HEK293 (cell line): ENCODE results near the gene SLC25A42.

Experiments
- CTCF ChIA-PET: fragments of 350-600 bp; formaldehyde crosslinking; extraction: SDS; loops from one replicate; lab custom pipeline; 2021; ENCODE audit warnings: antibody characterized with exemption; lab: Yijun Ruan, JAX
- POLR2A ChIA-PET: fragments of 300-600 bp; formaldehyde crosslinking; extraction: SDS; loops from one replicate; lab custom pipeline; 2020; ENCODE audit warnings: antibody characterized with exemption, inconsistent platforms; lab: Yijun Ruan, JAX
- H3K27ac ChIP-seq: fragments of 200-500 bp; sonication (Bioruptor generic); 2 replicates; pipeline ENCODE4 v1.5.1; 2014; ENCODE audit warnings: low read depth, low read length, control low read depth, inconsistent platforms; ENCODE audit errors: extremely low read depth
- H3K36me3 ChIP-seq, 2 experiments: fragments of 200-500 bp in 1 of 2; sonication (Bioruptor generic) in 1 of 2; 1 replicate in 1 of 2; 2 replicates in 1 of 2; pipeline ENCODE4 v1.5.1; 2014 to 2017; ENCODE audit warnings: inconsistent platforms in 2 of 2, low read length in 2 of 2; ENCODE audit not compliant: control insufficient read depth in 2 of 2, insufficient read depth in 1 of 2
- H3K4me1 ChIP-seq: fragments of 200-500 bp; sonication (Bioruptor generic); 2 replicates; pipeline ENCODE4 v1.5.1; 2014; ENCODE audit warnings: mild to moderate bottlenecking, low read length, inconsistent platforms; ENCODE audit not compliant: control insufficient read depth, insufficient read depth
- H3K4me3 ChIP-seq: 2 replicates; pipeline ENCODE4 v1.5.1; 2011; ENCODE audit warnings: low read depth, mild to moderate bottlenecking, control low read depth, low read length, moderate library complexity
- H3K9me3 ChIP-seq: fragments of 200-500 bp; sonication (Bioruptor generic); 2 replicates; pipeline ENCODE4 v1.5.1; 2014; ENCODE audit warnings: low read depth, low read length, inconsistent platforms; ENCODE audit not compliant: control insufficient read depth, insufficient read depth
- GLI4 ChIP-seq: fragments of 450-650 bp; formaldehyde crosslinking; IDR thresholded peaks from 2 replicates; pipeline ENCODE4 v1.5.1; 2016; ENCODE audit warnings: missing biosample characterization, missing genetic modification characterization
- GLIS1 ChIP-seq: fragments of 450-650 bp; formaldehyde crosslinking; IDR thresholded peaks from 2 replicates; pipeline ENCODE4 v1.5.1; 2016; ENCODE audit warnings: missing biosample characterization, missing genetic modification characterization
- OSR2 ChIP-seq: fragments of 450-650 bp; formaldehyde crosslinking; IDR thresholded peaks from 2 replicates; pipeline ENCODE4 v1.5.1; 2016; ENCODE audit warnings: missing biosample characterization, missing genetic modification characterization
- PATZ1 ChIP-seq: fragments of 450-650 bp; formaldehyde crosslinking; IDR thresholded peaks from 2 replicates; pipeline ENCODE4 v1.5.1; 2016; ENCODE audit warnings: missing biosample characterization, missing genetic modification characterization
- SP3 ChIP-seq: fragments of 450-650 bp; formaldehyde crosslinking; IDR thresholded peaks from 2 replicates; pipeline ENCODE4 v1.5.1; 2016; ENCODE audit warnings: missing biosample characterization, missing genetic modification characterization
- ZBTB21 ChIP-seq: fragments of 450-650 bp; formaldehyde crosslinking; IDR thresholded peaks from 2 replicates; pipeline ENCODE4 v1.5.1; 2017; ENCODE audit warnings: missing biosample characterization, missing genetic modification characterization
- ZFHX2 ChIP-seq: fragments of 450-650 bp; formaldehyde crosslinking; conservative IDR thresholded peaks from 2 replicates; pipeline ENCODE4 v1.5.1; 2016; ENCODE audit warnings: missing biosample characterization, missing genetic modification characterization
- ZNF155 ChIP-seq: fragments of 450-650 bp; formaldehyde crosslinking; IDR thresholded peaks from 2 replicates; pipeline ENCODE4 v1.5.1; 2016; ENCODE audit warnings: missing biosample characterization, missing genetic modification characterization
- ZNF175 ChIP-seq: fragments of 450-650 bp; formaldehyde crosslinking; IDR thresholded peaks from 2 replicates; pipeline ENCODE4 v1.5.1; 2016; ENCODE audit warnings: missing biosample characterization, missing genetic modification characterization
- ZNF23 ChIP-seq: fragments of 450-650 bp; formaldehyde crosslinking; IDR thresholded peaks from 2 replicates; pipeline ENCODE4 v1.5.1; 2016; ENCODE audit warnings: missing biosample characterization, missing genetic modification characterization, borderline replicate concordance
- ZNF350 ChIP-seq: fragments of 450-650 bp; formaldehyde crosslinking; IDR thresholded peaks from 2 replicates; pipeline ENCODE4 v1.5.0; 2017; ENCODE audit warnings: missing biosample characterization, mild to moderate bottlenecking, missing genetic modification characterization
- ZNF560 ChIP-seq: fragments of 450-650 bp; formaldehyde crosslinking; IDR thresholded peaks from 2 replicates; pipeline ENCODE4 v1.5.1; 2017; ENCODE audit warnings: missing biosample characterization, missing genetic modification characterization, borderline replicate concordance
- ZNF561 ChIP-seq: fragments of 450-650 bp; IDR thresholded peaks from 2 replicates; pipeline ENCODE4 v1.5.1; 2018; ENCODE audit warnings: missing biosample characterization, missing genetic modification characterization, borderline replicate concordance
- ZNF600 ChIP-seq: fragments of 450-650 bp; formaldehyde crosslinking; IDR thresholded peaks from 2 replicates; pipeline ENCODE4 v1.5.1; 2016; ENCODE audit warnings: missing biosample characterization, missing genetic modification characterization
- ZNF623 ChIP-seq: fragments of 450-650 bp; formaldehyde crosslinking; IDR thresholded peaks from 2 replicates; pipeline ENCODE4 v1.5.1; 2016; ENCODE audit warnings: missing biosample characterization, missing genetic modification characterization
- ZNF629 ChIP-seq: fragments of 450-650 bp; formaldehyde crosslinking; IDR thresholded peaks from 2 replicates; pipeline ENCODE4 v1.5.1; 2017; ENCODE audit warnings: missing biosample characterization, missing genetic modification characterization
- TF ChIP-seq, protein P1 (sequence below): fragments of 450-650 bp; formaldehyde crosslinking; IDR thresholded peaks from 2 replicates; pipeline ENCODE4 v1.5.1; 2016; ENCODE audit warnings: missing biosample characterization, missing genetic modification characterization
- TF ChIP-seq, protein P2 (sequence below): fragments of 450-650 bp; formaldehyde crosslinking; IDR thresholded peaks from 2 replicates; pipeline ENCODE4 v1.5.0; 2017; ENCODE audit warnings: missing biosample characterization, missing genetic modification characterization, borderline replicate concordance
- TF ChIP-seq, protein P3 (sequence below): fragments of 450-650 bp; formaldehyde crosslinking; IDR thresholded peaks from 2 replicates; pipeline ENCODE4 v1.5.1; 2016; ENCODE audit warnings: missing biosample characterization, missing genetic modification characterization

SLC25A42 gene

GRCh38 chr19:19064098-19064722 lies 416 bp downstream of the SLC25A42 start (continued):
- TF ChIP-seq, protein P1, sequence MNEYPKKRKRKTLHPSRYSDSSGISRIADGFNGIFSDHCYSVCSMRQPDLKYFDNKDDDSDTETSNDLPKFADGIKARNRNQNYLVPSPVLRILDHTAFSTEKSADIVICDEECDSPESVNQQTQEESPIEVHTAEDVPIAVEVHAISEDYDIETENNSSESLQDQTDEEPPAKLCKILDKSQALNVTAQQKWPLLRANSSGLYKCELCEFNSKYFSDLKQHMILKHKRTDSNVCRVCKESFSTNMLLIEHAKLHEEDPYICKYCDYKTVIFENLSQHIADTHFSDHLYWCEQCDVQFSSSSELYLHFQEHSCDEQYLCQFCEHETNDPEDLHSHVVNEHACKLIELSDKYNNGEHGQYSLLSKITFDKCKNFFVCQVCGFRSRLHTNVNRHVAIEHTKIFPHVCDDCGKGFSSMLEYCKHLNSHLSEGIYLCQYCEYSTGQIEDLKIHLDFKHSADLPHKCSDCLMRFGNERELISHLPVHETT (tag by site-specific recombination): no peak
- TF ChIP-seq GLI4 (tag by site-specific recombination) (0 out of 2 replicates have a peak, but pooled peaks have one; percentile 10), PATZ1 (0 out of 2 replicates have a peak, but pooled peaks have one; percentile 13), SP3 (no peak), ZBTB21 (no peak), ZNF629 (tag by site-specific recombination) (no peak), ZNF155 (tag by site-specific recombination) (no peak), ZFHX2 (peak; percentile 37), ZNF561 (no peak)
- TF ChIP-seq, protein P2, sequence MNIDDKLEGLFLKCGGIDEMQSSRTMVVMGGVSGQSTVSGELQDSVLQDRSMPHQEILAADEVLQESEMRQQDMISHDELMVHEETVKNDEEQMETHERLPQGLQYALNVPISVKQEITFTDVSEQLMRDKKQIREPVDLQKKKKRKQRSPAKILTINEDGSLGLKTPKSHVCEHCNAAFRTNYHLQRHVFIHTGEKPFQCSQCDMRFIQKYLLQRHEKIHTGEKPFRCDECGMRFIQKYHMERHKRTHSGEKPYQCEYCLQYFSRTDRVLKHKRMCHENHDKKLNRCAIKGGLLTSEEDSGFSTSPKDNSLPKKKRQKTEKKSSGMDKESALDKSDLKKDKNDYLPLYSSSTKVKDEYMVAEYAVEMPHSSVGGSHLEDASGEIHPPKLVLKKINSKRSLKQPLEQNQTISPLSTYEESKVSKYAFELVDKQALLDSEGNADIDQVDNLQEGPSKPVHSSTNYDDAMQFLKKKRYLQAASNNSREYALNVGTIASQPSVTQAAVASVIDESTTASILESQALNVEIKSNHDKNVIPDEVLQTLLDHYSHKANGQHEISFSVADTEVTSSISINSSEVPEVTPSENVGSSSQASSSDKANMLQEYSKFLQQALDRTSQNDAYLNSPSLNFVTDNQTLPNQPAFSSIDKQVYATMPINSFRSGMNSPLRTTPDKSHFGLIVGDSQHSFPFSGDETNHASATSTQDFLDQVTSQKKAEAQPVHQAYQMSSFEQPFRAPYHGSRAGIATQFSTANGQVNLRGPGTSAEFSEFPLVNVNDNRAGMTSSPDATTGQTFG (tag by site-specific recombination): no peak

DNA sequence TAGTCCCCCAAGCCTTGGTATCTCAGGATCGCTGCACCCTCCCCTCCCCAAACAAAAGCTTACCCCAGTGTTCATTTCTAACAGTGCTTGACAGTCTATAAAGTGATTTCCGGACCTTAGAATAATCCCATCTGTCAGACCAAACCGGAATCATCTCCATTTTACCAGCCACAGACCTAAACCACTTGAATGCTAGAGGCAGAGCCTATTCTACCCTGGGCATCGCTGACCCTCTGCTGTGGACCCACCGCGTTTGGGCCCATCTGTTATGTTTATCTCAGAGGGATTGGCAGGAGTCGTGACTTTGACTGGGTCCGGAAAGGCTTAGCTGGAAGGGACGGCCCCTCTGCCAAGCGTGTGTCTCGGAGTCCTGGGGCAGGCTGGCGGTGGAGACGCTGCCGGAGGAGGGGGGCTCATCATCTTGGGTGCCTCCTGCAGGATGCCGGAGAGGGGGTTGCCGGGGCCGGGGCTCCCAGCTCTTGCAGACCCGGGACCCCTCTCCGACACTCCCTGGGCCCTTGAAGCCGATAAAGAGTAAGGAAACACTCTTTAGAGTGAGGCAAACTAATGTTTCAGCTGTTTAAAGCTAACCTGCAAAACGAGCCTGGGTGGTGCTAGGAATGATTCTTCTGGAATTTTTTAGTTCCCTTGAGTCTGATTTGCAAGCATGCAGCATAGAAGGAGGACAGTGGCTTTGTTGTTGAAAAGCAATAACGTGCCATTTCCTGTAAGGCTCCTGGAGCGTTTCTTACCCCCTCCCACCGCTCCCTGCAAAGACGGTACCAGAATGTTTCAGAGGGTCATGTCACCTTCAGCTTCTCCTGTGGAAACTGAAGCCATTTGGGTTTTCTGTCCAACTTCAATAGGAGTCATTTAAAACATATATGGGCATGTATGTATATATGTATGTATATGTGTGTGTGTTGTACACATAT lies 1.3 kb downstream of the SLC25A42 start:
- POLR2A ChIA-PET: interaction anchor here (0.6 kb wide), 1 partner anchor 670 kb away, joined by 3 read pairs; no protein-coding TSS in a partner anchor
- H3K27ac ChIP-seq: no peak overlapping the region
- no peaks in the 10 kb centered on the region for H3K36me3 ChIP-seq
- no peaks in the 10 kb centered on the region for H3K9me3 ChIP-seq
- peak overlapping the region; percentile 67 for H3K4me3 ChIP-seq
- TF ChIP-seq OSR2 (tag by site-specific recombination) (peak; percentile 45; the same call in 1 of the 2 replicates), ZNF623 (tag by site-specific recombination) (peak; percentile 25; the same call in 1 of the 2 replicates), ZNF560 (tag by site-specific recombination) (no peak), ZFHX2 (no peak), ZNF23 (no peak), ZNF600 (0 out of 2 replicates have a peak, but pooled peaks have one; percentile 39), GLIS1 (peak; percentile 54), ZNF350 (no peak), ZNF175 (tag by site-specific recombination) (no peak)
- TF ChIP-seq, protein P3, sequence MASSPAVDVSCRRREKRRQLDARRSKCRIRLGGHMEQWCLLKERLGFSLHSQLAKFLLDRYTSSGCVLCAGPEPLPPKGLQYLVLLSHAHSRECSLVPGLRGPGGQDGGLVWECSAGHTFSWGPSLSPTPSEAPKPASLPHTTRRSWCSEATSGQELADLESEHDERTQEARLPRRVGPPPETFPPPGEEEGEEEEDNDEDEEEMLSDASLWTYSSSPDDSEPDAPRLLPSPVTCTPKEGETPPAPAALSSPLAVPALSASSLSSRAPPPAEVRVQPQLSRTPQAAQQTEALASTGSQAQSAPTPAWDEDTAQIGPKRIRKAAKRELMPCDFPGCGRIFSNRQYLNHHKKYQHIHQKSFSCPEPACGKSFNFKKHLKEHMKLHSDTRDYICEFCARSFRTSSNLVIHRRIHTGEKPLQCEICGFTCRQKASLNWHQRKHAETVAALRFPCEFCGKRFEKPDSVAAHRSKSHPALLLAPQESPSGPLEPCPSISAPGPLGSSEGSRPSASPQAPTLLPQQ (tag by site-specific recombination): peak; percentile 56
- TF ChIP-seq, all 188 proteins: peak for 5
- CTCF ChIA-PET: interaction anchor here (0.6 to 1.2 kb wide), 4 partner anchors 12 to 737 kb away, joined by 3 to 4 read pairs (median 4); no protein-coding TSS in a partner anchor
- H3K4me1 ChIP-seq: peaks cover 11% of the 10 kb centered on the region
